ENCODE data around the gene OR2AG1.

- TF ChIP-seq, protein P1, sequence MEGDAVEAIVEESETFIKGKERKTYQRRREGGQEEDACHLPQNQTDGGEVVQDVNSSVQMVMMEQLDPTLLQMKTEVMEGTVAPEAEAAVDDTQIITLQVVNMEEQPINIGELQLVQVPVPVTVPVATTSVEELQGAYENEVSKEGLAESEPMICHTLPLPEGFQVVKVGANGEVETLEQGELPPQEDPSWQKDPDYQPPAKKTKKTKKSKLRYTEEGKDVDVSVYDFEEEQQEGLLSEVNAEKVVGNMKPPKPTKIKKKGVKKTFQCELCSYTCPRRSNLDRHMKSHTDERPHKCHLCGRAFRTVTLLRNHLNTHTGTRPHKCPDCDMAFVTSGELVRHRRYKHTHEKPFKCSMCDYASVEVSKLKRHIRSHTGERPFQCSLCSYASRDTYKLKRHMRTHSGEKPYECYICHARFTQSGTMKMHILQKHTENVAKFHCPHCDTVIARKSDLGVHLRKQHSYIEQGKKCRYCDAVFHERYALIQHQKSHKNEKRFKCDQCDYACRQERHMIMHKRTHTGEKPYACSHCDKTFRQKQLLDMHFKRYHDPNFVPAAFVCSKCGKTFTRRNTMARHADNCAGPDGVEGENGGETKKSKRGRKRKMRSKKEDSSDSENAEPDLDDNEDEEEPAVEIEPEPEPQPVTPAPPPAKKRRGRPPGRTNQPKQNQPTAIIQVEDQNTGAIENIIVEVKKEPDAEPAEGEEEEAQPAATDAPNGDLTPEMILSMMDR (IDR thresholded peaks at IDR 0.05): peak in 1 of 2 donors; percentile 31
- TF ChIP-seq POLR2AphosphoS5 (IDR thresholded peaks at IDR 0.05) (no peak), POLR2A (IDR thresholded peaks at IDR 0.05) (no peak), EP300 (IDR thresholded peaks at IDR 0.05) (no peak)
Observed at GRCh38 chr11:6757373-6757967, 25.4 kb upstream of the OR2AG1 start.
